Measurements from ENCODE around the gene DOCK6.
A peak's percentile ranks its signal among the peaks of the same experiment; 100 is the strongest.

The DOCK6 gene

GRCh38 chr19:11214387-11214786 lies 47.9 kb downstream of the DOCK6 start:
- no peak for DNase-seq

- no peak for DNase-seq
Observed at GRCh38 chr19:11210656-11210928, 51.7 kb downstream of the DOCK6 start.

GRCh38 chr19:11209839-11210655 lies 52.3 kb downstream of the DOCK6 start:
- DNase-seq = no peak

GRCh38 chr19:11208561-11209471 lies 53.5 kb downstream of the DOCK6 start:
- no peak for DNase-seq

- DNase-seq = no peak
Observed at GRCh38 chr19:11205939-11206570, 56.3 kb downstream of the DOCK6 start.

- no peak for DNase-seq
Observed at GRCh38 chr19:11204943-11205349, 57.4 kb downstream of the DOCK6 start.

- DNase-seq = no peak
Observed at GRCh38 chr19:11204076-11204602, 58.2 kb downstream of the DOCK6 start.

- no peak for DNase-seq
Observed at GRCh38 chr19:11203194-11204075, 58.9 kb downstream of the DOCK6 start.

- no peak for DNase-seq
Observed at GRCh38 chr19:11202488-11203193, 59.7 kb downstream of the DOCK6 start.

- DNase-seq = no peak
Observed at GRCh38 chr19:11201791-11202190, 60.5 kb downstream of the DOCK6 start.

- no peak for DNase-seq
Observed at GRCh38 chr19:11200931-11201330, 61.4 kb downstream of the DOCK6 start.

GRCh38 chr19:11200015-11200574 lies 62.2 kb downstream of the DOCK6 start:
- no peak for DNase-seq

- DNase-seq = no peak
Observed at GRCh38 chr19:11199517-11199916, 62.8 kb downstream of the DOCK6 start.

- DNase-seq = no peak
Observed at GRCh38 chr19:11198769-11199424, 63.4 kb downstream of the DOCK6 start.

- DNase-seq = no peak
Observed at GRCh38 chr19:11198175-11198534, 64.2 kb downstream of the DOCK6 start.

- DNase-seq = peak; percentile 85
Observed at GRCh38 chr19:11197291-11198174, 64.8 kb downstream of the DOCK6 start, which contains the start of gene KANK2. TSS of gene KANK2 (minus strand) at chr19:11197545. CDS start at chr19:11194511, 3,034 bp downstream.

- DNase-seq = no peak
Observed at GRCh38 chr19:11196406-11197287, 65.7 kb downstream of the DOCK6 start.

- no peak for DNase-seq
Observed at GRCh38 chr19:11195681-11196080, 66.6 kb downstream of the DOCK6 start.

Measured in NCI-H510A treated with DMSO at 0.1 percent for 48 hours (cell line).